ENCODE measurements around the gene NCKAP1. TPM values are rescaled to one million over a fixed set of nuclear protein-coding genes. Genes with fewer than 3 reads are reported as not detected.

The NCKAP1 gene
- total RNA-seq, 1 experiment from 2014 or later = 112 TPM

DNA sequence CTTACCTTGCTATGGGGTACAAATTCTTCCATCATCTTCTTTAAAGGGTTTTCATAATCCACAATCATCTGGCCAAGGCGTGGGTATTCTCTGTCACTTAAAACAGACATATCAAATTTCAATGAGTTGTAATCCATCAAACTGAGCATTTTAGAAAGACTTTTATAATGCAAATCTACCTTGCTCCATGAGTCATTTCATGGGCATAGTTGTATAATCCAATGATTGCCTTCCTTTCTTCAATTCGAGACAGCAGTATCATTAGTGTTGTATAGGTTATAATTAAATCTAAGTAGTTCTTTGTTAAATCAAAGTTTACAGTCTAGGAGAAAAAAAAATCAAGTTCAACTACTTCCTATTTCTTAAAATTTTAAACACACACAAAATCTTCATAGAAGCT is 36.3 kb downstream of the NCKAP1 start:
- H3K4me1 ChIP-seq (ENCODE audit: insufficient read depth, low read length) = no peaks in the 10 kb centered on the region
- no peaks in the 10 kb centered on the region for H3K23me2 ChIP-seq (ENCODE audit: insufficient read length, low read depth, low read length, poor library complexity, severe bottlenecking)
- no peak overlapping the region for H3K4ac ChIP-seq (ENCODE audit: low read depth, low read length)
- no peaks in the 10 kb centered on the region for H3K79me1 ChIP-seq (ENCODE audit: insufficient read depth, low read depth, low read length, poor library complexity, severe bottlenecking)
- H3K9me3 ChIP-seq (ENCODE audit: control insufficient read depth, low read depth, low read length) = no peaks in the 10 kb centered on the region
- Mint-ChIP-seq H3K4me3 (no peak overlapping the region), H3K9me3 (no peaks in the 10 kb centered on the region), H3K27ac (peak overlapping the region in 1 of 3 experiments; percentile 4; a peak in 1 of 7 replicates), H3K36me3 (ENCODE audit: insufficient read depth in 1 of 3, low read depth in 3 of 3) (peaks cover 23 to 43% (median 41%) of the 10 kb centered on the region in 3 experiments), H3K27me3 (ENCODE audit: low read depth) (no peaks in the 10 kb centered on the region), H3K4me1 (peaks cover 17 to 18% of the 10 kb centered on the region in 2 experiments)
- H2AFZ ChIP-seq (ENCODE audit: low read length) = no peak overlapping the region
- H2BK20ac ChIP-seq (ENCODE audit: low read depth, low read length, poor library complexity, severe bottlenecking) = no peak overlapping the region
- H3T11ph ChIP-seq (ENCODE audit: low read length) = no peak overlapping the region
- H2BK15ac ChIP-seq (ENCODE audit: low read depth, low read length) = no peak overlapping the region
- H3K23ac ChIP-seq (ENCODE audit: insufficient read length, low read depth, low read length) = no peak overlapping the region
- H3K14ac ChIP-seq (ENCODE audit: insufficient read depth, low read length) = no peak overlapping the region
- H2BK5ac ChIP-seq (ENCODE audit: insufficient read length, low read length) = no peak overlapping the region
- H2AK5ac ChIP-seq (ENCODE audit: insufficient read length, low read length) = no peak overlapping the region
- H4K20me1 ChIP-seq (ENCODE audit: control insufficient read depth, insufficient read depth, insufficient read length) = no peaks in the 10 kb centered on the region
- no peak overlapping the region for H3K4me2 ChIP-seq (ENCODE audit: insufficient read depth, insufficient read length, low read length)
- peaks cover 6% of the 10 kb centered on the region; the same call in 1 of the 2 replicates for H3K79me2 ChIP-seq (ENCODE audit: insufficient read depth, low read length)
- no peak overlapping the region for H4K91ac ChIP-seq (ENCODE audit: insufficient read length, low read depth, low read length)
- H3K56ac ChIP-seq (ENCODE audit: insufficient read length, low read depth, low read length) = no peak overlapping the region
- no peak overlapping the region for H2BK120ac ChIP-seq (ENCODE audit: low read depth, low read length, poor library complexity, severe bottlenecking)
- no peaks in the 10 kb centered on the region for H3K27me3 ChIP-seq (ENCODE audit: insufficient read depth, low read length)
- TF ChIP-seq, protein P1, sequence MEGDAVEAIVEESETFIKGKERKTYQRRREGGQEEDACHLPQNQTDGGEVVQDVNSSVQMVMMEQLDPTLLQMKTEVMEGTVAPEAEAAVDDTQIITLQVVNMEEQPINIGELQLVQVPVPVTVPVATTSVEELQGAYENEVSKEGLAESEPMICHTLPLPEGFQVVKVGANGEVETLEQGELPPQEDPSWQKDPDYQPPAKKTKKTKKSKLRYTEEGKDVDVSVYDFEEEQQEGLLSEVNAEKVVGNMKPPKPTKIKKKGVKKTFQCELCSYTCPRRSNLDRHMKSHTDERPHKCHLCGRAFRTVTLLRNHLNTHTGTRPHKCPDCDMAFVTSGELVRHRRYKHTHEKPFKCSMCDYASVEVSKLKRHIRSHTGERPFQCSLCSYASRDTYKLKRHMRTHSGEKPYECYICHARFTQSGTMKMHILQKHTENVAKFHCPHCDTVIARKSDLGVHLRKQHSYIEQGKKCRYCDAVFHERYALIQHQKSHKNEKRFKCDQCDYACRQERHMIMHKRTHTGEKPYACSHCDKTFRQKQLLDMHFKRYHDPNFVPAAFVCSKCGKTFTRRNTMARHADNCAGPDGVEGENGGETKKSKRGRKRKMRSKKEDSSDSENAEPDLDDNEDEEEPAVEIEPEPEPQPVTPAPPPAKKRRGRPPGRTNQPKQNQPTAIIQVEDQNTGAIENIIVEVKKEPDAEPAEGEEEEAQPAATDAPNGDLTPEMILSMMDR (conservative IDR thresholded peaks at IDR 0.05) = no peak
- H3K27ac ChIP-seq (ENCODE audit: insufficient read length, low read depth, low read length) = no peak overlapping the region
- DNase-seq = no peak
- H2BK12ac ChIP-seq (ENCODE audit: insufficient read length, low read depth, low read length) = no peak overlapping the region
- WGBS (ENCODE audit: extremely low coverage, insufficient read length, low lambda C conversion rate) = no CpG with 5 or more reads among the region's 2 CpGs
- no peak overlapping the region for H3K9ac ChIP-seq (ENCODE audit: extremely low read depth, insufficient read length, low read length)
- no peak overlapping the region for H4K8ac ChIP-seq (replicated peaks; ENCODE audit: insufficient read length, low read depth, low read length)
- no peak overlapping the region for H3K18ac ChIP-seq (ENCODE audit: insufficient read length, low read depth, low read length)
- H4K5ac ChIP-seq (ENCODE audit: insufficient read length, low read depth, low read length) = no peak overlapping the region

Data from H9 (cell line).